HG02943 (cell line): ENCODE measurements around the gene MITD1.
A peak's percentile ranks its signal among the peaks of the same experiment; 100 is the strongest.
"Not testable (repeated sequence)": the region's sequence is repeated elsewhere in the genome, so short reads cannot be mapped to it uniquely, and the experiment has no call there.

Experiments used
- ATAC-seq: cut with Tn5 transposase; IDR thresholded peaks from one replicate; pipeline ENCODE4 v1.9.1; 2021; ENCODE audit warnings: mild to moderate bottlenecking, low read depth, moderate library complexity; ENCODE audit not compliant: unreplicated experiment

MITD1 gene

DNA sequence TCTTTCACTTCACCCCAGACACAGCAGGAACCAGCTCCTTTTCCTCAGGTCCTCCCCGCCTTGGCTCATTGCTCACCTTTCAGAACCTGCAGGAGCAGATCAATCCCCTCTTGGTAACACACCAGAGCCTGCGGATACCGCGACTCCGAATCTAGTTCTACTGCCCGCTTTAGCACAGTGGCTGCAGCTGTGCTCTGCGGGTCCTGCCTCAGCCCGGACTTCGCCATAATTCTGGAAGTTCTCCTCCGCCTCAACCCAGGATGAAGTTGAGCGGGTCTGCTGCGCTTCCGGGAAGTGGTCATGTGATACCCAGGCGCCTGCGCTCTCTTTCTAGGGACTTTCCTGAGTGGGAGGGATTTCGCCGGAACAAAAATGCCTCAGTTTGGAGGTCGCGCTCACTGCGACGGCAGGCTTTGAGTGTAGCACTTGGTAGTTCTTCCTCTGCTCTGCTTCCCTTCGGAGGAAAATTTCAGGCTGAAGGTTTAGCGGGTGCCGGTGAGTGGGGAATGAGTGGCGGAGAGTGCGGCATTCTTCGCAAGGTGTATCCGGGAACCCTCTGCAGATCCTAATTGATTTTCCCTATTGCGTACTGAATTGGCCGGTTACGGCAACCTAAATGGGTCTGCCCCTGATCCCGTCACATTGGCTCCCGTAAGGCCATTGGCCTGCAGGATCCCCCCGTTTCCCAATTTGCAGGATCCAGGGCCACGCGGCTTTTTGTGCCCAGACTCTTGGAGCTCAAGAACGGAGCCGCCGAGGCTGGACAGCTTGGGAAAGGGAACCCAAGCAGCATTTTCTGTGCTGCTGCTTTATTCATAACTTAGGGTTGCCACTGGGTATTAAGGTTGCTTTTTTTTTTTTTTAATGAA lies at the start of gene MITD1, which contains the start of gene MRPL30:
Gene MITD1, minus strand, starts transcription at position 304 of the 869 bp plus-strand sequence. Its CDS starts 77 bp downstream, at position 227.
Gene MRPL30, plus strand, starts transcription at position 430 of the 869 bp plus-strand sequence. CDS start 5,020 bp downstream, outside the sequence.
- peak; percentile 90 for ATAC-seq

DNA sequence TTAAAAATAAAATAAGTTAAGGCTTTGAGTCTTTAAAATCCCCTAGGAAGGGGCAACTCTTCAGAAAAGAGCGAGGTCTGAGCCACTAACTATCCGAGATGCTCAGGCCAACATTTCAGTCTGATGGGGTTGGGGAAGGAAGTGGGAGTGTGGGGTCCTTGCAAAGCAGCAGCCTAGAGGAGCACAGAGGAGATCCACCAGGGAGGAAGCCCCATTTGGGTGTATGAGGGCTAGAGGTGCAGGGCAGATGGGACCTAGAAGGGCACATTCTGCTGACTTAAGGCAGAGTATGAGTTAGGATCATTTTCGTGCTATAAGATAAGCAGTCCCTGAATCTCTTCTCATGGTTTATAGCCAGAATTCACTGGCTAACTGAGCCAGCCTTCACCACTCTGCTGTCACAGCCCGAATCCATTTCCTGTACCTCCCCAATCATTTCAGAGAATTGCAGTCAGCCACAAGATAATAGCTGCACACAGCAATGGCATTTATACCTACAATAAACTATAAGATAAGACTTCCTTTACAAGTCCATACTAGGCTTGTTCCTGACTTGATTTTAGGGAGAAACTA lies 37.2 kb upstream of the MITD1 start:
- ATAC-seq, result no peak

DNA sequence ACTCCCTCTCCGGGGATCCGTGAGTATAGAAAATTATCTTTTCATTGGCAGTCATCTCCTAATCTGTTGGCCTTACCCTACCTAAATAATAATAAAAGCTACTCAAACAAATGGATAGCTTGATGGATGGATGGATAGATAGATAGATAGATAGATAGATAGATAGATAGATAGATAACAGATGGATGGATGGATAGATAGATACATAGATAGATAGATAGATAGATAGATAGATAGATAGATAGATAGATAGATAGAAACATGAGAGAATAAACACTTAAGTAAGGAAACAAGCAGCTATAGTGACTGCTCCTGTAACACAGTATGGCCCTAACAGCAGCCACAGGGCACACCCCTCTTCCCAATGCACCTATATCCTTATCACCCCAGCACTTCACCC lies 35.2 kb upstream of the MITD1 start:
- no peak for ATAC-seq

DNA sequence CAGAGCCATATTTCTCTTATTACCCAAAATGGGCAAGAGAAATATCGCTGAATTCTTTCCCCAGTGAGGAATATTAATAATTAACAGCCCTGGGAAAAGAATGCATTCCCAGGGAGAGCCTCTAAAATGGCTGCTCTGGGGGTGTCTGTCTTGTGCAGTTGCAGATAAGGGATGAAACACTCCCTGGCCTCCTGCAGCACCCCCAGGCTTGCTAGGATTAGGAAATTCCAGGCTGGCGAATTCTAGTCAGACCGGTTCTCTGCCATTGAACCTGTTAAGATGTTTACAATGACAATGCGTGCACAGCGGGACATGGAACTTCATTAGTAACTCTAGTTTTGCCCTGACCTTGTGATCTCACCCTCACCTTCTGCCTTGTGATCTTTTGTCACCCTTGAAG lies 24.6 kb upstream of the MITD1 start:
- no peak for ATAC-seq

DNA sequence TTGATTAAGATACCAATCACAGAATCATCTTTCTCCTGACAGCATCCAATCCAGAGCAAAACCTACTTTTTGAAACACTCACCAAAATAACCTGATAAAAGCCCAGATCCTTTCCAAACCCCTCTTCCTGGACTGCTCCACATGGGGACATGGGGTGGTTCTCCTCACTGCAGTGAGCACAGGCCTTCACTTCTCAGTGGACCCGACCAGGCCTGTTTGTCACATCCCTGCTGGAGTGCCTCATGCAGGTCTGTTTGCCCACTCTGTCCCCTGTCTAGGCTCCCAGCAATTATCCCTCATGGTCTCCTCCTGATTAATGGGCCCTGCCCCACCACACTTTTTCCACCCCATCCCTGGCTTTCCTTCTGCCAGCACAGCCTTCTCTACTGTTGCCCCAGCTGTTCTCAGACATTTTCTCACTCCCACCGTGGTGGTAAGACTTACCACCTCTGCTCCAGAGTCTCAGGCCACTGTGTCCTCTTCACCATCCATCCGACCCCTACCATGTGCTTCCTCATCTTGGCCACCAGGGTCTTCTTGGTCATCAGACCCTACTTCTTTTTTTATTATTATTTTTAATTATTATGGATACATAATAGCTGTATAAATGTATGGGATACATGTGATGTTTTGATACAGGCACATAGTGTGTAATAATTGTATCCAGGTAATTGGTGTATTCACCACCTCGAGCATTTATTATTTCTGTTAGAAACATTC lies 21.3 kb upstream of the MITD1 start:
- no peak for ATAC-seq

DNA sequence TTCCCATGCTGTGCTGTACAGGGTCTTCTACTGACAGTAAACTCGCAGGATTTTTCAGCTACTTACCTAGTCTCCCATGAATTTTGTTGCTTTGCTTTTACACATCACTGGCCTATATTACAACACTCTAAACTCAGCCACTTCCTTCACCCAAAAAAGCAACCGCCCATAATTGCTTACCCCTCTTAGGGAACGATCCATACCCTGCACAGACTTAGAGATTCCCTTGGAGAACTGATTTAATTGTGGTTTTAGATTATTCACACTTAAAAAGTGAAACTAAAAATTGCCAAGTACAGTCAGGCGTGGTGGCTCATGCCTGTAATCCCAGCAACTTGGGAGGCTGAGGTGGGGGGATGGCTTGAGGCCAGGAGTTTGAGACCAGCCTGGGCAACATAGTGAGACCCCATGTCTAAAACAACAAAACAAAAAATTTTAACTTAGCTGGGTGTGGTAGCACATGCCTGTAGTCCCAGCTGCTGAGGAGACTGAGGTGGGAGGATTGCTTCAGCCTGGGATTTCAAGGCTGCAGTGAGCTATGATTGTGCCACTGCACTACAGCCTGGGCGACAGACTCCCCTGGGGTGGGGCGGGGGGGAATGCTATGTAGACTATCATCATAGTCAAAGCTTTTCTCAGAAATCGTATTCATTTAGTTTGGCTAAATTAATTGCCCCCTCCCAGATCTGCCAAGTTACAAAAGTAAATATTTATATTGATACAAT lies 19.4 kb upstream of the MITD1 start:
- no peak for ATAC-seq

DNA sequence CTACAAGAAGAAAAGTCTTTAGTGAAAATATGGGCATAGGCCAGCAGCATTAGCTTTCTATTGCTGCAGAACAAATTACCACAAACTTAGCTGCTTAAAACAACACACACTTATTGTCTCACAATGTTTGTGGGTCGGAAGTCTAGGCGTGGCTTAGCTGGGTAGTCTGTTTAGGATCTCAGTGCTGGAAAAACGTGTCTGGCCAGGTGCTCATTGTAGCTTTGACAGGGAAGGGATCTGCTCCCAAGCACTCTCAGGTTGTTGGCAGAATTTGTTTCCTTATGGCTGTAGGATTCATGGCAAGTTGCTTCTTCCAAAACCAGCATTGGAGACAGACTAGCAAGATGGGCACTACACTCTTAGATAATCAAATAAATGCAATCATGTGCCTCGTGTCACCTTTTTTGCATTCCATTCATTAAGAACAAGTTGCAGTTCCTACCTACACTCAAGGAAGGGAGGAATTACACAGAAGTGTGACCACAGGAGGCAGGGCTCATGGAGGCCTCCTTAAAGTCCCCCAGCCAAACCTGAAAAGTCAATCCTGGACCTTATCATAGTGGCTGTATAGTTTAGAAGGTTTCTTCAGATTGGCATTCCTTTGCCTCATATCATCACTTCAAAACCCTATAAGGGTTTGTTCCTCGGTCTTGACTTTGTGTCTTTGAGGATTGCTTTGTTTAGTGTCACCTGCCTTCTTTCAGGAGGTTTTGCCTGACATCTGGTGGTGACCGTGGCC lies 17.4 kb upstream of the MITD1 start:
- no peak for ATAC-seq

DNA sequence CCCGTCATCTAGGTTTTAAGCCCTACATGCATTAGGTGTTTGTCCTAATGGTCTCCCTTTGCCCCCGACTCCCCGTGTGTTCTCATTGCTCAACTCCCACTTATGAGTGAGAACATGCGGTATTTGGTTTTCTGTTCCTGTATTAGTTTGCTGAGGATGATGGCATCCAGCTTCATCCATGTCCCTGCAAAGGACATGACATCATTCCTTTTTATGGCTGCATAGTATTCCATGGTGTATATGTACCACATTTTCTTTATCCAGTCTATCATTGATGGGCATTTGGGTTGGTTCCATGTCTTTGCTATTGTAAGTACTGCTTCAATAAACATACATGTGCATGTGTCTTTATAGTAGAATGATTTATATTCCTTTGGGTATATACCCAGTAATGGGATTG lies 11.5 kb upstream of the MITD1 start:
- ATAC-seq, result not testable (repeated sequence)

DNA sequence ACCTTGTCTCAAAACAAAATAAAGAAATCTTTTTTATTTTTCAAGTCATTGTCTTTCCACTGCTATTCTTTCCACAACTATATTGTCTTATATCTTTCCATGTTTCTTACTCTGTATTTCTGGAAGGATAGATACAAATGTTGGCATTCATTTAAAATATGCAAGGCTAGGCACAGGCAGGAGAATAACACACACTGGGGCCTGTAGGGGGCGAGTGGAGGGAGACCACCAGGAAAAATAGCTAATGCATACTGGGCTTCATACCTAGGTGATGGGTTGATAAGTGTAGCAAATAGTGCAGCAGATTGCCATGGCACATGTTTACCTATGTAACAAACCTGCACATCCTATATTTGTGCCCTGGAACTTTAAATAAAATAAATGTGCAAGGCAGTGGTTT lies 9.7 kb upstream of the MITD1 start:
- ATAC-seq, result no peak

DNA sequence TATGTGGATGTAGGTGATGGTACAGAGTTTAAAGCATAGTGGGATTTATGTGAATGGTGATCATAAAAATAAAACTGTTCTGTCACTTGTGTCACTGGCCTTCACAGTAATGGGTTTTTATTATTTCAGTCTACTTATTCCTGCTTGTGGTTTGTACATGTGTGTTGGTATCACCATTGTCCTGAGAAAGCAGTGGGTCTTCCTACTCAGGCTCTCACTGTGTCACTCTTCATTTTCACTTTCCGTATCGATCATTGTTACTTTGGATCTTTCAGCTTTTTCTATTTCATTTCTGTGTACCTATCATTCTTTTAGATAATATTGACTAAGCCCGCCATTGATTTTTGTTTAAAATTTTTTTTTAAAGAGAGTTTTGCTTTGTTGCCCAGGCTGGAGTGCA lies 7.5 kb upstream of the MITD1 start:
- no peak for ATAC-seq

DNA sequence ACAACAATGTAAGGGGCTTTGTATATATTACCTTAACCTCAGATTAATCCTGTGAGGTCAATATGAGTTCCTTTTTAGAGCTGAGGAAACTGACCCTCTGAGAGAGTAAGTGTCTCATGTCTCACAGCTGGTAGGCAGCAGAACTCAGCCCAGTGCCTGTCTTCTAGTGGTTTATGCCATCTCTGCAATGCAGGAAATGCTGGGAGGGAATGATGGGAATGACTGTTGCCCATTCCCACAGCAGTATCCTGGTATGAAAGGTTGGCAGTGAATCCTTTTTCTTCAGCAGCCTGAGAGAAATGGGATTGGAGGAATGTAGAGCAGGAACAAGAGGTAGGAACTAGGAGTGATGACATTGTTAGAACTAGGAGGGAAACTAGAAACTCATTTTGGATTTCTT lies 6.2 kb upstream of the MITD1 start:
- ATAC-seq, result no peak

DNA sequence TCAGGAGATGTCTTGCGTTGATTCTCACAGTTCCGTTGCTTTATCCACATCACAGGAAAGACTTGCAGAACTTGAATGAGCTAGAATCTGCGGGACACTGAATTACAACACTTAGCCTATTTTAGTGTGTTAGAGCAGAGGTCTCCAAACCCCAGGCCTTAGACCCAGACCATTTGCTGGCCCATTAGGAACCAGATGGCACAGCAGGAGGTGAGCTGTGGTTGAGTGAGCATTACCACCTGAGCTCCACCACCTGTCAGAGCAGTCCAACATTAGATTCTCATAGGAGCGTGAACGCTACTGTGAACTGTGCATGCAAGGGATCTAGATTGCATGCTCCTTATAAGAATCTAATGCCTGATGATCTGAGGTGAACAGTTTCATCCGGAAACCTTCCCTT lies 4.0 kb upstream of the MITD1 start:
- ATAC-seq, result no peak

DNA sequence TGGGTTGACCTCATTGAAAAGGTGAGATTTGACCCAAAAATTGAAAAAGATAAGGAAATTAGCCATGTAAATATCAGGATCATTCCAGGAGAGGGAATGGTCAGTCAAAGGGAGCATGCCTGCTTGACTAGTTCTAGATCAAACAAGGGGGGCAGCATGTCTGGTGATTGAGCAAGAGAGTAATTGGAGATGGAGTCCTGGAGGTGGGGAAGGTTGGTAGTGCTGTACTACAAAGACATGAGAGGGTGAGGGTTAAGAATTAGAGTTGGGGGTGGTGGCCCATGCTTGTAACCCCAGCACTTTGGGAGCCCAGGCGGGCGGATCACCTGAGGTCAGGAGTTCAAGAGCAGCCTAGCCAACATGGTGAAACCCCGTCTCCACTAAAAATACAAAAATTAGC lies 2.2 kb upstream of the MITD1 start:
- no peak for ATAC-seq

DNA sequence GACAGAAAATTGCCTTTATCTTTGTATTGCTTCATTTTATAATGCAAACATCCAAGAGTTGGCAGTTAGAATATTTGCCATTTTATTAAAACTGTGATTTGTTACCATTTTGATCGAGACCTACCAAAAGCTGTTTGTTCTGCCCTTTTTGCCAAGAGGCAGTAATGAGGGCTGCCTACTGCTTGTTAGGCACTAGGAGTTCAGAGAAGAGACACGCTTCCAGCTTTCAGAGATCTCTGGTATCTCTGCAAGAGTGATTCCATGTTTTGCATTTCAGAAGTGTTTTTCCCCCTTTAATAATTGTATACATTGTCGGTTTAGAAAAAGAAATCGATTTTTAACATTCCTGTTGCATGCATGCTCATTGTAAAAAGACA lies 754 bp upstream of the MITD1 start:
- ATAC-seq, result no peak

DNA sequence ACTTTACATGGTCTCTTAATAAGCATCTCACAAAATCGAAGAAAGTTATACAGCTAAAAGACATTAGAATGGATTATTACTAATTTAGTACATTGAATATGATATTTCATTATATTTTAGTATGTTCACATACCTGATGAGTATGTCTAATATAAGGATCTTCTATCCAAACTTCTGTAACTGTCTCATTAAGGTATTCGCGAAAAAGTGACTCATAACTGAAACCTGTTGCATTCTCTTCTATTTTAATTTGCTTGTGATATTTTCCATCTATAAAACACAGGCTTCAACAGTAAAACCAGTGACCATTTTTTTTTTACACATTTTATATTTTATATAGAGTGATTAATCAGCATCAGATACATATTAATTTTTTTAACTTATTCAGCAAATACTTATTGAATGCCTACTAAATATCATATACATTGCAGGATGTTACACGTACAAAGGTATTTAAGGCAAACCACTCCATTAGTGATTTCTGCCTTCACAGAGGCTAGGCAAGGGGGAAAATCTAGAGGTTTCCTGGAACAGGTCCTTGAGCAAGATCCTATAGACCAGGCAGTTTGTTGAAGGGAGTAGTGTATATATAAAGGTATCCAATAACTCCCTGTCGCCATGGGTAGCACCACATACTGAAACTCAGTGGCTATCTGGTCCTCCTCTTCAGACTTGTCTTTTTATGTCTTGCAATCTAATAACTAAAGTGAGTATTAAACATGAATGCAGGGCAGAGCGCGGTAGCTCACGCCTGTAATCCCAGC lies 9.3 kb downstream of the MITD1 start:
- no peak for ATAC-seq

DNA sequence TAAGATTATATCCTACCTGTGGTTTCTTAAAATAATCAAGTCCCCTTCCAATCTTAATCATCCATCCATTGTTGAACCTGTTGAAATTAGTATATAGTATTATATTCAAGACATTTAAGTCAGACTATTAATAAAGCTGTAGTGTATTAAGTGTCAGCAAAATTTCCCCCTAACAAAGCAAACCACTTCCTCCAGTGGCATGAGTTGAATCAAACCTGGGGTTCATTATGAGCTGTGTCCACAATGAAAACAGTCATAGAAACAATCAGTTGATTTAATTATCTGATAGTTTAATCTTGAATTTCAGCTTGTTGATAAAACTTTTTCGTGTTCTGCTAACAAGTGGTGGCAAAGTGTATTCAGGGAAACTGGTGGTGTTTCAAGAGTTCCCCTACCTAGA lies 11.3 kb downstream of the MITD1 start:
- no peak for ATAC-seq

DNA sequence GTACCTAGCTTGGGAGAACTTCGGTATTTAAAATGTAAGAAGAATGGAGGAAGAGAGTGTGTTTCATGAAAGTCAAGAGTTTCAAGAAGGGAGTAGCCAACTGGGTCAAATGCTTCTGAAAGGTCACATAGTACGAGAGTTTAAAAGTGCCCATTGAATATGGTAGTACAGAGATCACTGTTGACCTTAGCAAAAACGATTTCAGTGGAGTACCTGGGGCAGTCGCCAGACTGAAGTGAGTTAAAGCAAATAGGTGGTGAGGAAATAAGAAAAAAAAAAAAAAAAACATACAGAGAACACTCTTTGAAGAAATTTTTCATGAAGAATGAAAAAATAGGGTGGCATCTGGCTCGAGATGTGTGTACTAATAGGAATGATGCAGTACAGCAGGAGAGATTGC lies 14.6 kb downstream of the MITD1 start:
- no peak for ATAC-seq

DNA sequence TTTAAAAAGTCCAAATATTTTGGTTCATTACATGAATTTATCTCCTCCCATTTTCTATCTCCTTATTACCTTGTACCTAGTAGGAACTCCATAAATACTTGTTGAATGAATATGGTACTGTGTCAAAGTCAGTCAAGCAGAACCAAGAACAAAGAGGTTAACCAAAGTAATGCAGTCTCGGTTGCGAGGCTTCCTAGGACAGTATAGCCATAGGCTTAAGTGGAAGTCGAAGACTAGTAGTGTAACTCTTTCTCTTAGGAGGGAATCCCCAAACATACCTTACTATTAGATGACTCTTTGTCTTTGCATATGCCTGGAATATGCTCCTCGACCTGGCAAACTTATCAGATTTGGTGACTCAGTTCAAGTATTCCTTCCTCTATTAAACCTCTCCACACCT lies 21.3 kb downstream of the MITD1 start:
- ATAC-seq, result no peak

DNA sequence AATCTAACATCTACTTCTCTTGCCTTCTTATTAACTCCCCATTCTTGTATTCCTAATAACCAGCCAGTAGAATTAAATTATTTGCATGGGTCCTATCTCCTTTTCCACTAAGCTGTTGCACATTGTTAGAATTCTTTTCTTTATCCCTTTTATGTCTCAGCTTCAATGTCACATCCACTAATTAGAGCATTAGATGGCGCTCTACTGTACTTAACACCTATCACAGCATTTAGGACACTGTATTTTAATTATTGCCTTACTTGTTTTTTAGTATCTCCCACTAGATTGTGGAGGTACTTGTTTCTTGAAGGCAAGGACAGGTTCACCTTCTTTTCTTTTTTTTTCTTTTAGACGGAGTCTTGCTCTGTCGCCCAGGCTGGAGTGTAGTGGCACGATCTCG lies 22.3 kb downstream of the MITD1 start:
- no peak for ATAC-seq
